CD4-positive, alpha-beta T cell (primary cell): ENCODE data around the gene OR9Q2. TPM values are rescaled to one million over a fixed set of nuclear protein-coding genes. Genes with fewer than 3 reads are reported as not detected.

Experiments used
- ATAC-seq: fragments of 200-7000 bp; cut with Tn5 transposase; one replicate; pipeline ENCODE4 v1.10.0; 2022; ENCODE audit warnings: mild to moderate bottlenecking; ENCODE audit not compliant: poor library complexity
- CTCF ChIA-PET: fragments of 350-600 bp; sonication (Branson Sonifier 250); formaldehyde crosslinking; loops from one replicate; lab custom pipeline; 2021; ENCODE audit warnings: antibody characterized with exemption, inconsistent platforms; lab: Charles Lee
- POLR2A ChIA-PET: fragments of 350-600 bp; sonication (Branson Sonifier 250); formaldehyde crosslinking; loops from one replicate; lab custom pipeline; 2021; ENCODE audit warnings: antibody characterized with exemption, inconsistent platforms; lab: Charles Lee
- DNase-seq, 14 experiments: peaks; one replicate each; pipeline ENCODE4 v3.0.0-alpha.2; 2013 to 2020; ENCODE audit warnings: mixed read lengths in 2 of 14
- H3K27ac ChIP-seq, 2 donors: one replicate each; pipeline versions ENCODE4 v1.5.1 to v1.7.0; 2013; ENCODE audit warnings: low read length in 2 of 2, low read depth in 1 of 2, mild to moderate bottlenecking in 1 of 2
- H3K27me3 ChIP-seq, 2 experiments: 1 replicate in 1 of 2; 2 replicates in 1 of 2; pipeline versions ENCODE4 v1.6.1 to v1.7.0; 2013; ENCODE audit warnings: low read length in 2 of 2, control low read depth in 1 of 2, mild to moderate bottlenecking in 1 of 2, moderate library complexity in 1 of 2; ENCODE audit not compliant: insufficient read depth in 2 of 2, control insufficient read depth in 1 of 2
- H3K36me3 ChIP-seq: one replicate; pipeline ENCODE4 v1.6.1; 2013; ENCODE audit warnings: low read length, control low read depth; ENCODE audit not compliant: insufficient read depth
- H3K4me1 ChIP-seq: one replicate; pipeline ENCODE4 v1.6.1; 2013; ENCODE audit warnings: low read length, control low read depth; ENCODE audit not compliant: insufficient read depth
- H3K4me3 ChIP-seq: one replicate; pipeline ENCODE4 v1.5.1; 2013; ENCODE audit warnings: mild to moderate bottlenecking, low read length, moderate library complexity
- H3K9me3 ChIP-seq, 2 experiments: 1 replicate in 1 of 2; 2 replicates in 1 of 2; pipeline versions ENCODE4 v1.6.1 to v1.7.0; 2013; ENCODE audit warnings: low read length in 2 of 2, mild to moderate bottlenecking in 2 of 2, control low read depth in 1 of 2, moderate library complexity in 1 of 2; ENCODE audit not compliant: control insufficient read depth in 1 of 2, insufficient read depth in 1 of 2
- H3K27ac Mint-ChIP-seq: one replicate; pipeline ENCODE4 v1.8.0; 2020; ENCODE audit warnings: mixed read lengths
- H3K27me3 Mint-ChIP-seq: one replicate; pipeline ENCODE4 v1.8.0; 2021; ENCODE audit warnings: mixed read lengths
- H3K36me3 Mint-ChIP-seq: one replicate; pipeline ENCODE4 v1.8.0; 2021; ENCODE audit warnings: low read depth, mixed read lengths
- H3K4me1 Mint-ChIP-seq: one replicate; pipeline ENCODE4 v1.8.0; 2021; ENCODE audit warnings: low read depth, mixed read lengths
- H3K4me3 Mint-ChIP-seq: one replicate; pipeline ENCODE4 v1.8.0; 2020; ENCODE audit warnings: mild to moderate bottlenecking, mixed read lengths
- H3K9me3 Mint-ChIP-seq: one replicate; pipeline ENCODE4 v1.8.0; 2020; ENCODE audit warnings: mixed read lengths
- intact Hi-C, 2 experiments: fragments of 100-400 bp; cut with DNase I in 1 of 2; cut with micrococcal nuclease in 1 of 2; formaldehyde crosslinking; loops; one replicate each; pipeline versions ENCODE4 v1.15.1 to v1.9.0; 2023 to 2025; cut with DNase I, micrococcal nuclease
- total RNA-seq, 174 experiments: library from RNA in 2 of 174; stranded (reverse) in 2 of 174; gene quantifications; one replicate each; pipeline ENCODE4 v1.2.3 and lab custom pipeline; 2021 to 2026
- TF ChIP-seq, protein P1 (sequence below): fragments of 200-600 bp; IDR thresholded peaks from one replicate; pipeline ENCODE4 v1.8.0; 2022; ENCODE audit warnings: antibody characterized with exemption, mild to moderate bottlenecking

OR9Q2 gene
- total RNA-seq, 2 experiments from 2014 or later, result not detected

DNA sequence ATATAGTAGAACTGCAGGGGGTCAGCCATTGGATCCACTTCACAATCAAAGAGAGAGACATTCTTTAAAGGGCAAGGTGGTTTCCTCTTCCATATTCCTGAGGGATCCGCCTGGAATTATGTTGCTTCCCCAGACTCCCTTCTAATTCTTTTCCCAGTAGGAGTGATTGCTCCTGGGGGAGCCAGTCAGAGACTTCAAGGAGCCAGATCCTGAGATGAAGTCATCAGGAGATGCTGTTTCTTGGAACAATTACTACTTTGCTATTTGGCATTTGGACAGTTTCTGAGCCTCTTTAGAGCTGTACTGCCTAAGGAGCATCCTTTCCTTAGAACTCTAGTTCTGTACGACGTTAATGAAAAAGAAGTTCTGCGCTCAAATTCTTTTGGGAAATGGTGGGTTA is 1.9 kb upstream of the OR9Q2 start:
- no peaks in the 10 kb centered on the region for H3K36me3 ChIP-seq
- H3K27ac ChIP-seq, result no peak overlapping the region
- H3K4me3 Mint-ChIP-seq, result no peak overlapping the region
- no peaks in the 10 kb centered on the region for H3K36me3 Mint-ChIP-seq
- no peaks in the 10 kb centered on the region for H3K27me3 Mint-ChIP-seq
- H3K9me3 ChIP-seq, result no peaks in the 10 kb centered on the region
- H3K27me3 ChIP-seq, result no peaks in the 10 kb centered on the region
- no peak overlapping the region for H3K4me3 ChIP-seq
- DNase-seq (no peak), ATAC-seq (no peak)
- no peaks in the 10 kb centered on the region for H3K9me3 Mint-ChIP-seq
- no peak overlapping the region for H3K27ac Mint-ChIP-seq
- POLR2A ChIA-PET, result no interaction called here
- no peaks in the 10 kb centered on the region for H3K4me1 Mint-ChIP-seq
- CTCF ChIA-PET, result no interaction called here
- intact Hi-C loops, result no loop called here
- TF ChIP-seq, protein P1, sequence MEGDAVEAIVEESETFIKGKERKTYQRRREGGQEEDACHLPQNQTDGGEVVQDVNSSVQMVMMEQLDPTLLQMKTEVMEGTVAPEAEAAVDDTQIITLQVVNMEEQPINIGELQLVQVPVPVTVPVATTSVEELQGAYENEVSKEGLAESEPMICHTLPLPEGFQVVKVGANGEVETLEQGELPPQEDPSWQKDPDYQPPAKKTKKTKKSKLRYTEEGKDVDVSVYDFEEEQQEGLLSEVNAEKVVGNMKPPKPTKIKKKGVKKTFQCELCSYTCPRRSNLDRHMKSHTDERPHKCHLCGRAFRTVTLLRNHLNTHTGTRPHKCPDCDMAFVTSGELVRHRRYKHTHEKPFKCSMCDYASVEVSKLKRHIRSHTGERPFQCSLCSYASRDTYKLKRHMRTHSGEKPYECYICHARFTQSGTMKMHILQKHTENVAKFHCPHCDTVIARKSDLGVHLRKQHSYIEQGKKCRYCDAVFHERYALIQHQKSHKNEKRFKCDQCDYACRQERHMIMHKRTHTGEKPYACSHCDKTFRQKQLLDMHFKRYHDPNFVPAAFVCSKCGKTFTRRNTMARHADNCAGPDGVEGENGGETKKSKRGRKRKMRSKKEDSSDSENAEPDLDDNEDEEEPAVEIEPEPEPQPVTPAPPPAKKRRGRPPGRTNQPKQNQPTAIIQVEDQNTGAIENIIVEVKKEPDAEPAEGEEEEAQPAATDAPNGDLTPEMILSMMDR, result no peak
- no peaks in the 10 kb centered on the region for H3K4me1 ChIP-seq

DNA sequence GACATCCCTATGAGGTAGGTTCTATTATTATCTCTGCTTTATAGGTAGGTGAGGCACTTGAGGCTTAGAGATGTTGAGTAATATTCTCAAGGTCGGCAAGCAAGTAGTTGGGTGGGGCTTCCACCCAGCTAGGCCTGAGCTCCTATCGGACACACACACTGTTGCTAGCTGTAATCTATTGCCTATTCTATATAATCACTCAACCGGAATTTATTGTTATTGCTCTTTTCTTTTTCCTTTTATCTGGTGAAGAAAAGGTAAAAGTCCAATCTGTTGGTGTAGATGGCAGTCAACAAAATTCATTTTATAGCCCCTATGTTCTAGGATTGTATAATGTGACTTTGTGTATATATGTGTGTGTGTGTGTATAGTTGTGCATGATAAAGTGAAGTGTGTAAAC is 3.4 kb downstream of the OR9Q2 start:
- ChIA-PET CTCF (no interaction called here), POLR2A (no interaction called here)
- no peak overlapping the region for H3K4me3 Mint-ChIP-seq
- Histone ChIP-seq H3K4me1 (no peaks in the 10 kb centered on the region), H3K4me3 (no peak overlapping the region), H3K27ac (no peak overlapping the region), H3K36me3 (no peaks in the 10 kb centered on the region), H3K9me3 (peaks cover 0 to 3% of the 10 kb centered on the region in 2 experiments), H3K27me3 (peaks cover 0 to 4% of the 10 kb centered on the region in 2 experiments)
- no peak for DNase-seq
- TF ChIP-seq, protein P1, result no peak
- H3K4me1 Mint-ChIP-seq, result no peaks in the 10 kb centered on the region
- intact Hi-C loops, result no loop called here
- no peak overlapping the region for H3K27ac Mint-ChIP-seq
- H3K36me3 Mint-ChIP-seq, result no peaks in the 10 kb centered on the region
- H3K27me3 Mint-ChIP-seq, result no peaks in the 10 kb centered on the region
- H3K9me3 Mint-ChIP-seq, result peaks cover 3% of the 10 kb centered on the region
- no peak for ATAC-seq

DNA sequence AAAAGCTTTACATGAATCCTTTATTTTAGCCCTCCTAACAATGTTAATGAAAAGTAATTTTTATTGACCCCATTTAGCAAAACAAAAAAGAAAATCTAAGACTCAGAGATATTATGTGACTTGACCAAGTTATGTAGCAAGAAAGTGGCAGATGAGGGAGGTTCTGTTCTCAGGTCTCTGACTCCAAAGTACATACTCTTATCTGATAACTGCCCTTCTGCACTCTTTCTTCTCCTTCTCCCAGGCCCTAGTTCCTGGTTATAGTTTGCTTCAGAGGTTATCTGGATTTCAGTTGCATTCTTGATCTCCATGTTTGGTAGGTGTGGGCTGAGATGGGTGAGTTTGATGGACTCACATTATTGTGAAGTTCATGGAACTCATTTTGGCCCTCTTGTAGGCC is 4.5 kb downstream of the OR9Q2 start:
- Mint-ChIP-seq H3K27me3 (no peaks in the 10 kb centered on the region), H3K9me3 (peaks cover 3% of the 10 kb centered on the region), H3K36me3 (no peaks in the 10 kb centered on the region), H3K4me3 (no peak overlapping the region), H3K4me1 (no peaks in the 10 kb centered on the region), H3K27ac (no peak overlapping the region)
- Histone ChIP-seq H3K27ac (no peak overlapping the region), H3K9me3 (peaks cover 0 to 3% of the 10 kb centered on the region in 2 experiments), H3K4me3 (no peak overlapping the region), H3K36me3 (no peaks in the 10 kb centered on the region), H3K27me3 (peaks cover 0 to 4% of the 10 kb centered on the region in 2 experiments), H3K4me1 (no peaks in the 10 kb centered on the region)
- intact Hi-C loops, result no loop called here
- ATAC-seq (no peak), DNase-seq (no peak)
- POLR2A ChIA-PET, result no interaction called here
- CTCF ChIA-PET, result no interaction called here
- TF ChIP-seq, protein P1, result no peak
